SK-N-SH treated with all-trans-retinoic acid at 6 μM for 48 hours (cell line): ENCODE data around the gene INPP5J.

Source experiments
- ATAC-seq: fragments of 200-7000 bp; cut with Tn5 transposase; 3 replicates; pipeline ENCODE4 v1.9.1; 2020; ENCODE audit warnings: mild to moderate bottlenecking, moderate library complexity
- ARNTL ChIP-seq: fragments of 450-650 bp; formaldehyde crosslinking; IDR thresholded peaks from 2 replicates; pipeline ENCODE4 v1.5.0; 2020; ENCODE audit warnings: low read depth, mild to moderate bottlenecking, moderate library complexity, borderline replicate concordance
- CREB5 ChIP-seq: fragments of 250-450 bp; sonication (Bioruptor Pico); IDR thresholded peaks from 2 replicates; pipeline ENCODE4 v1.5.1; 2020; ENCODE audit warnings: low read depth, mild to moderate bottlenecking, moderate library complexity
- CSDC2 ChIP-seq: fragments of 250-450 bp; sonication (Bioruptor Pico); IDR thresholded peaks from 2 replicates; pipeline ENCODE4 v1.5.0; 2020; ENCODE audit warnings: mild to moderate bottlenecking, moderate library complexity
- CSRNP3 ChIP-seq: fragments of 250-450 bp; sonication (Bioruptor Pico); IDR thresholded peaks from 2 replicates; pipeline ENCODE4 v1.5.1; 2021; ENCODE audit warnings: mild to moderate bottlenecking, moderate library complexity
- ESRRG ChIP-seq: fragments of 250-450 bp; sonication (Bioruptor Pico); IDR thresholded peaks from 2 replicates; pipeline ENCODE4 v1.6.1; 2021; ENCODE audit warnings: mild to moderate bottlenecking
- GLIS3 ChIP-seq: fragments of 250-450 bp; sonication (Bioruptor Pico); IDR thresholded peaks from 2 replicates; pipeline ENCODE4 v1.5.0; 2020; ENCODE audit warnings: mild to moderate bottlenecking, moderate library complexity
- ISL1 ChIP-seq: fragments of 250-450 bp; sonication (Bioruptor Pico); IDR thresholded peaks from 2 replicates; pipeline ENCODE4 v2.1.2; 2022; ENCODE audit warnings: mild to moderate bottlenecking, moderate library complexity
- OSR1 ChIP-seq: fragments of 250-450 bp; sonication (Bioruptor Pico); IDR thresholded peaks from 2 replicates; pipeline ENCODE4 v1.8.0; 2022; ENCODE audit warnings: moderate library complexity, mild to moderate bottlenecking, inconsistent platforms
- PATZ1 ChIP-seq: fragments of 250-450 bp; sonication (Bioruptor Pico); IDR thresholded peaks from 2 replicates; pipeline ENCODE4 v1.8.0; 2020; ENCODE audit warnings: mild to moderate bottlenecking, moderate library complexity, borderline replicate concordance
- POU6F1 ChIP-seq: fragments of 250-450 bp; sonication (Bioruptor Pico); IDR thresholded peaks from 2 replicates; pipeline ENCODE4 v1.8.0; 2021; ENCODE audit warnings: low read depth, mild to moderate bottlenecking, moderate library complexity, borderline replicate concordance
- PPARA ChIP-seq: fragments of 250-450 bp; sonication (Bioruptor Pico); IDR thresholded peaks from 2 replicates; pipeline ENCODE4 v1.5.0; 2020; ENCODE audit warnings: mild to moderate bottlenecking, borderline replicate concordance
- RARB ChIP-seq: fragments of 250-450 bp; sonication (Bioruptor Pico); IDR thresholded peaks from 2 replicates; pipeline ENCODE4 v1.8.0; 2021; ENCODE audit warnings: mild to moderate bottlenecking, moderate library complexity
- SNAI2 ChIP-seq: fragments of 250-450 bp; sonication (Bioruptor Pico); IDR thresholded peaks from 2 replicates; pipeline ENCODE4 v1.5.0; 2020; ENCODE audit warnings: mild to moderate bottlenecking, moderate library complexity
- TCF4 ChIP-seq: fragments of 250-450 bp; sonication (Bioruptor Pico); IDR thresholded peaks from 2 replicates; pipeline ENCODE4 v1.8.0; 2021; ENCODE audit warnings: mild to moderate bottlenecking, moderate library complexity, borderline replicate concordance
- TOX ChIP-seq: fragments of 250-450 bp; sonication (Bioruptor Pico); IDR thresholded peaks from 2 replicates; pipeline ENCODE4 v1.8.0; 2021; ENCODE audit warnings: mild to moderate bottlenecking, moderate library complexity, borderline replicate concordance
- TSHZ2 ChIP-seq: fragments of 250-450 bp; sonication (Bioruptor Pico); IDR thresholded peaks from 2 replicates; pipeline ENCODE4 v1.5.0; 2020; ENCODE audit warnings: mild to moderate bottlenecking, moderate library complexity
- ZC3H10 ChIP-seq: fragments of 250-450 bp; sonication (Bioruptor Pico); IDR thresholded peaks from 2 replicates; pipeline ENCODE4 v1.5.1; 2021; ENCODE audit warnings: mild to moderate bottlenecking, moderate library complexity
- ZFP3 ChIP-seq: fragments of 250-450 bp; sonication (Bioruptor Pico); IDR thresholded peaks from 2 replicates; pipeline ENCODE4 v1.5.0; 2020; ENCODE audit warnings: mild to moderate bottlenecking, moderate library complexity
- ZFP30 ChIP-seq: fragments of 450-650 bp; formaldehyde crosslinking; IDR thresholded peaks from 2 replicates; pipeline ENCODE4 v1.5.0; 2022; ENCODE audit warnings: mild to moderate bottlenecking, moderate library complexity
- ZNF565 ChIP-seq: fragments of 450-650 bp; formaldehyde crosslinking; conservative IDR thresholded peaks from 2 replicates; pipeline ENCODE4 v1.5.0; 2020; ENCODE audit warnings: low read depth, mild to moderate bottlenecking, moderate library complexity
- ZNF70 ChIP-seq: fragments of 450-650 bp; formaldehyde crosslinking; IDR thresholded peaks from 2 replicates; pipeline ENCODE4 v1.5.0; 2020; ENCODE audit warnings: mild to moderate bottlenecking, moderate library complexity
- ZNF8 ChIP-seq: fragments of 450-650 bp; formaldehyde crosslinking; IDR thresholded peaks from 2 replicates; pipeline ENCODE4 v1.5.0; 2020; ENCODE audit warnings: mild to moderate bottlenecking, moderate library complexity

The INPP5J gene

GRCh38 chr22:31093086-31093850 is 29.5 kb upstream of the INPP5J start:
- no peak for ATAC-seq
- TF ChIP-seq ZC3H10 (CRISPR knock-in tag) (no peak), ESRRG (CRISPR knock-in tag) (no peak), RARB (no peak), ISL1 (CRISPR knock-in tag) (no peak), CSDC2 (CRISPR knock-in tag) (no peak), OSR1 (CRISPR knock-in tag) (no peak), TSHZ2 (CRISPR knock-in tag) (no peak), ZNF565 (no peak), TCF4 (no peak), ZNF70 (no peak), GLIS3 (no peak), ZFP30 (no peak), ZFP3 (CRISPR knock-in tag) (no peak), PATZ1 (CRISPR knock-in tag) (no peak), SNAI2 (no peak), ARNTL (CRISPR knock-in tag) (no peak), CREB5 (CRISPR knock-in tag) (no peak), TOX (CRISPR knock-in tag) (no peak), POU6F1 (no peak), PPARA (no peak)
- TF ChIP-seq, all 23 proteins: peak for 0

GRCh38 chr22:31094021-31094551 is 28.7 kb upstream of the INPP5J start:
- ATAC-seq: no peak
- no peak for TF ChIP-seq CSDC2 (CRISPR knock-in tag)
- no peak for TF ChIP-seq ESRRG (CRISPR knock-in tag)
- no peak for TF ChIP-seq PPARA
- TF ChIP-seq TCF4: no peak
- no peak for TF ChIP-seq ZNF70
- TF ChIP-seq RARB: no peak
- no peak for TF ChIP-seq POU6F1
- TF ChIP-seq ZFP3 (CRISPR knock-in tag): no peak
- TF ChIP-seq CSRNP3 (CRISPR knock-in tag): no peak
- no peak for TF ChIP-seq ZFP30
- TF ChIP-seq ZNF565: no peak
- TF ChIP-seq TSHZ2 (CRISPR knock-in tag): no peak
- no peak for TF ChIP-seq ZNF8
- TF ChIP-seq PATZ1 (CRISPR knock-in tag): no peak
